Kidney tubule cell (primary cell): Measurements from ENCODE around the gene FIGNL1.
"Not testable (repeated sequence)": the region's sequence is repeated elsewhere in the genome, so short reads cannot be mapped to it uniquely, and the experiment has no call there.

Experiments
- DNase-seq: peaks from one replicate; pipeline ENCODE4 v3.0.0-alpha.2; 2018; ENCODE audit warnings: low spot score

FIGNL1 gene

DNA sequence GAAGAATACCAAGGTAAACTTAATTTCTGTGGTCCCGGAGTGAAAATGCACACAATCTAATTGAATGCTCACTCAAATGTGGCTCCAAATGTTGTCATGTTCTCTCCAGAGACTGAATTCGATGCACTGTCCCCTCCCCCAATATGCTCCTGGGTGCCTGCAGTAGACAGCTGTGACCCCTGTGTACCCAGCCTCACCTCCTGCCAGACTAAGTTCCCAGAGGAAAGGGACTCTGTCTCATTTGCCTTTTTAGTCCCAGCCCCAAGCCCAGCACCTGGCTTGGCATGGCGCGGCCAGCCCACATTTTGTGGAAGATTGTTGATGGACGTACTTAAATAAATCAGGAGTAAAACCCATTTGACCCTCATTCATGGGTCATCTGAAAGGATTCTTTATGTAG lies 21.8 kb upstream of the FIGNL1 start:
- DNase-seq = no peak

DNA sequence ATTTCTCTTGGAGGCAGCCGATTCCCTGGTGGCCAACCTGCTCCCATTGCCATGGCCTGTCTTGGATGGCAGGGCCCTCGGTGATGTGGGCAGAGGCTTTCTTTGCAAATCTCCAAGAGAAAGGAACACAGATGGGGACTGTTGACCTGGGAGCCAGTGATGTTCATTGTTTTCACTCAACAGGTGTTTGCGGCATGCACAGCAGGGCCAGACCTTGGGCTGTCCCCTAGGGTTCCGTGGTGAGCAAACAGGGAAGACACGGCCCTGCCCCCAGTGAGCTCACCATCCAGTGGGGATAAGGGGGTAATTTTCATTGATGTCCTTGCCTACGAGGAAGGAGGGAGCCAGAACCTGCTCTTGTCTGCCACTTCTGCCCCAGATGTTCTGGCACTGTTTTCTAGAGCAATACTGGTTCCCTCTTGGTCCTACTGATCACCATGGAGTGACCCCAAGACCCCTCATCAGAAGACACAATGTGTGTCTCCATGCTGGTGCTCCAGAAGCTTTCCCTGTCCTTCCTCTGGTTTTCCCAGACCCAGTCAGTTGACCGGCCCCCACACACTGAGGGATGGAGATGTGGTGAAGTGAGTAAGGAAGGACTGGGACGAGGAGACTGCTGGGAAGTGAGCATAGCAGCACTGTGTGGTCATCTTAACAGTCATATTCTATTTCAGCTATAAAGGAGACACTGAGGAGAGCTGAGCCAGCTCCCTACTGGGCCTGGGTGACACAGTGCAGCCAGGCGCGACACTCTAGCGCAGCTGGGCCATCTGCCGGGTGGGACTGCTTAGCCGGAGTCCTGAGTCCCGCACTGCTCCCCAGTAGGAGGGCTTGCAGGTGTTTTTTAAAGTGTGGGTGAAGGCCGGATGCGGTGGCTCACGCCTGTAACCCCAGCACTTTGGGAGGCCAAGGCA lies 20.4 kb upstream of the FIGNL1 start:
- peak; percentile 29 for DNase-seq

DNA sequence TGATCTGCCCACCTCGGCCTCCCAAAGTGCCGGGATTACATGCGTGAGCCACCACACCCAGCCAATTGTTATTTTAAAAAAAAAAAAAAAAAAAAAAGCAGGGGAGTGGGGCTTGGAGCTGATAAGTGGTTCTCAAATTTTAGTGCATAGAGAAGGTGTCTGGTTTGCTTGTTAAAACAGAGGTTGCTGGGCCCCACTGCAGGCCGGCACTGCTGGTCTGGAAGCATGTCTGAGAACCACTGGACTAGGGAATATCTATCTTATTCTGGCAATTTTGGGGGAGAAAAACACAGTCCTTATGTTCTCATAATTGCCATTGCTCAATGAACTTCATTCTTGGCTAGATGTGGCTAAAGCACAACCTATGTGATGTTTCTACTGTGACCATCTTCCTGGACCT lies 19.0 kb upstream of the FIGNL1 start:
- DNase-seq = no peak

DNA sequence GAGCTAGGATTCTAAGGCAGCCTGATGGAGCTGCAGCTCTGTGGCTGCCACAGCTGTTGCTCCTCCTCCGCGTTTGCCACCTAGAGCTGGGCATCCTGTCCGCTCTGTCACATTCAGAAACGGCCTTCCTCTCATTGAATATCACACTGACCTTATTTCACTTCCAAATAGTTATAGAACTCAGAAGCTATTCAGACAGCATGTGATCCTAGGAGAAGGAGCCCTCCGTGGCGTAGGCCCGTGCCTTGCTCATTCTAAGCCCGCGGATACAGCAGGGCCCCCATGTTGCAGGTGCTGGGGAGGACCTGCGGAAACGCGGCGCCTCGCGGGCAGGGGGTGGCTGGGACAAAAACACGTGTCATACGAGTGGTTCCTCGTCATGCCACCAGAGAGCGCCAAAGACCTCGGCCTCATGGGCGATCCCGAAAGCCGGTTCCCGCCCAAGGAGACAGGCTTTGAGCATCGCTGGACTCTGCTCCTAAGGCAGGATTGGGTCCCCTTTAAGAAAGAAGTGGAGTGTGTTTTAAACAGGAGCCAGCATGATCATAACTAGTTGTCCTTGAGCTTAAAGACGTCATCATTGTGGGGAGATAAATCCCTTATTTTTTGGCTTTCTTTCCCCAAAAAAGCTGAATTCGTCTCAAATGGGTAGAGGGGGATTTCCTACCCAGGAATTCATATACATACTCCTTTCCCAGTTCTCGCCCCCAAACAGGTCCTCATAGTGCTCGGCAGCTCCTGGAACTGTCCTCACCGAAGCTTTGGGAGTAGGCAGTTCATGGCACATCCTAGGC lies 17.9 kb upstream of the FIGNL1 start:
- peak; percentile 70 for DNase-seq

DNA sequence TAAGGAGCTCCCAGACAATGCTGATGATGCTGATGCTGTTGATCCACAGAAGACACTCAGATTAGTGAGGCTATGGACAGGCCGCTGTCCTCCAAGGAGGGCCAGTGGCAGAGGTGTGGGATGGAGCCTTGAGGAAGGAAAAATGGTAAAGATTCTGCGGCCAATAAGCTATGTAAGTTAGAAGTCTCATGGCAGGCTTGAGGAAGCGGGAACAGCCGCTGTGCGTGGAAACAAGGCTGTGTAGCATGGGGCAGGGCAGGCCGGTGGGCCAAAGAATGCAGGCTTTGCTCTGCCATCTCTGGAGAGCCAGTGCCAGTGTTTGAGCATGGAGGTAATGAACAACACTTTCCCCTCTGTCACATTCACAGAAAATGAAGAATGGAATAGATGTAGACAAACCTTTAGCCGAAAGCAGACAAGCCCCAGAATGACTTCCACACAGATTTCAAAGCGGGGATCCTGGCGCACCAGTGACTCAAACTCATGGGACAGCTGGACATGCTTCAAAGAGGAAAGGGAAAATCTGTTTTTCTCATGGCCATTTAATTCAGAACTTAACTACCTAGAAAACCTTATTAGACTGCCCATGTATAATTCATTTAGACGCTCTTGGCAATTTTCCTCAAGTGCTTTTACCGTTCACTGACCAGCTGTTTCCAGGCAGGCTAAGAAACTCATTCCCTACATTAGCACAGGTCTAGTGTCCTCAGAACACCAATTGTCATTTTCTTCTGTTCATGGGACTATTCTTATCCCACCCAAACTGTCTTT lies 16.9 kb upstream of the FIGNL1 start:
- no peak for DNase-seq

DNA sequence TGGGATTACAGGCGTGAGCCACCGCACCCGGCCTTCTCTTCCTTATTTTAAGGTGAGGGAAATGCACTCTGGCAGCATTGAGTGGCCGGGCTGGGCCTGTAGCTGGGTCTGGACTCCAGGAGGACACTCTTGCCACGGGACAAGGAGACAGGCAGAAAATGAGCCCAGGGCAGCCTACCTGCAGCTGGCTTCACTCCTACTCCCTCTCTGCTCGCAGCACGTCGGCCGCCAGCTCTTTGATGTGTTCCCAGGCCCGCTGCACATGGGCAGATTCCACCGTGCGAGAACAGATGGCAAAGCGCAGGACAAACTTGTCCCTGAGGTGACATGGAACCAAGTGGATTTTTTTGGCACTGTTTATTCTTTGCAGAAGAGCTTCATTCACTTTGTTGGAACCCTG lies 12.9 kb upstream of the FIGNL1 start:
- DNase-seq = no peak

DNA sequence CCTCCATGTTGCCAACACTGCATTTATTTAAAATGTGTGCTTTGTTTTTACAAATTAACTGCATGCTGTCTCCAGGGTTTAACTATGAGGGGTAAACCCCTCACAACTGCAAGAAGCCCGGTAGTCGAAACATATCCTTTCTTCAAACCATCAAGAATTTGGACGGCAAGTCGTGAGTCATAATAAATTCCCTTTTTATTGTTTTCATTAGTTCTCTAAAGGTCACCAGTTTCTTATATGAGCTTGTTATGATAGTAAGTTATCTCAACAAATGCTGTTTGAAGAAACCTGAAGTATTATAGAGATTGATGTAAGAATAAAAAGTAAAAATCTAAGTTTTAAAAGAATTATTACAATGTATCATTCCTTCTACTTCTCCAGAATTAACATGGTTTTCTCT lies 12.2 kb upstream of the FIGNL1 start:
- no peak for DNase-seq

DNA sequence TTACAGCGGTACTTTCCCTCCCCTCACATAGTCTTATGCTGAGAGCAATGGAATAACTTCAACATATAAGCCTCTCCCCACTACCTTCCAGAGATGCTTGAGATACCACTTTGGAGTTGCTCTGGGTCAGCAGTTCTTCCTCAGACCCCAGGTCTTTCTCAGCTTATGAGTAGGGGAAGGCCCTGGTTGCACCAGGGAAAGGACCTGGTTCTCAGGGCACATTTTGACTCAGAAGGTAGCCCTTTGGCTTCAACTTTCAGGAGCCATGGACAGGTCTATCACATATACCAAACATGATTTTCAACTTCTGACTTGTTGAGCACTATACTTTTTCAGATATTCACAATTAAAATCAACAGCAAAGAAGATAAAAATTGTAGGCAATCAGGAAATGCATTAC lies 11.5 kb upstream of the FIGNL1 start:
- DNase-seq = no peak

DNA sequence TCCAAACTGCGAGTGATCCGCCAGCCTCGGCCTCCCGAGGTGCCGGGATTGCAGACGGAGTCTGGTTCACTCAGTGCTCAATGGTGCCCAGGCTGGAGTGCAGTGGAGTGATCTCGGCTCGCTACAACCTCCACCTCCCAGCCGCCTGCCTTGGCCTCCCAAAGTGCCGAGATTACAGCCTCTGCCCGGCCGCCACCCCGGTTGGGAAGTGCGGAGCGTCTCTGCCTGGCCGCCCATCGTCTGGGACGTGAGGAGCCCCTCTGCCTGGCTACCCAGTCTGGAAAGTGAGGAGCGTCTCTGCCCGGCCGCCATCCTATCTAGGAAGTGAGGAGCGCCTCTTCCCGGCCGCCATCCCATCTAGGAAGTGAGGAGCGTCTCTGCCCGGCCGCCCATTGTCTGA lies 9.0 kb upstream of the FIGNL1 start:
- DNase-seq = not testable (repeated sequence)

DNA sequence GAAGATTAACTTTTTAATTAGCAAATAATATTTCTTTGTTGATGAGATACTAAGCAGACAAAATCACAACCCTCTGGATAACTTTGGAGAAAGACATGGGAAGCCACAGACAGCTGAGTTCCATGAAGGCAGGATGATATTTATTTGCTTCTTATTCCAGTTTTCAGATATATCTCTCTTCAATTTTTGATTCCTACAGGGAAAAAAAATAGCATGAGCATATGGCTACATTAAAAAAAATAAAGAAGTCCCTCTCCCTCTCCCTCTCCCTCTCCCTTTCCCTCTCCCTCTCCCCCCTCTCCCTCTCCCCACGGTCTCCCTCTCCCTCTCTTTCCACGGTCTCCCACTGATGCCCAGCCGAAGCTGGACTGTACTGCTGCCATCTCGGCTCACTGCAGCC lies 8.5 kb upstream of the FIGNL1 start:
- DNase-seq = not testable (repeated sequence)

DNA sequence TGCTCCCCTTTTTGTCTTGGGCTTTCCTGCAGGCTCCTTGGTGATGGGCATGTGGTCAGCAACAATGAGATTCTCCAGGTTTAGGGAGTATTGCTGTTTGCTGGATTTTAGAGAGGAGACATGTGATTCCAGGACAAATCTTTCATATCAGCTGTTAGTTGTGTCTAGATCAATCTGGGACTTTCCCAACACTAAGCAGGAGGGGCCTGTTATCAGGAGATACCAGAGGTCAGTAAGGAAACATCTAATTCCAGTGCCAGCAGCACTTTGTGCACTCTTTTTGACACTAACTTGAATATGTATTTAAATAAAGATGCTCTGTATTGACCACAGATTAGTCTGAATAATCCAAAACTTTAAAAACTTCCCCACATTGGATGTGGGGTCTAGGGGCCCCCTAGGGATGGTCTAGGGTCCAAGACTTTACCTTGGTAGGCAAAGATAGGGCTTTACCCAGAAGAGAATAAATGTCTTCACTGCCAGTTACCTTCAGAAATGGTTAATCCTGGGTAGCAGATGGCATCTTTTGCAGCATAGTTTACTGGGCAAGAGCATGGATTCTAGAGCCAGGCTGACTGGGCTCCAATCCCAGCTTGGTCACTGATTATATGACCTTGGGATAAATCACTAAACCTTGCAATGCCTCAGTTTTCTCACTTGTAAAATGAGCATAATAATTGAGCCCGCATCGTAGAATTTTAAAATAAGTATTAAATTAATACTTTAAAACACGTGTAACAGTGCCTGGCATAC lies 6.4 kb upstream of the FIGNL1 start:
- DNase-seq = no peak

DNA sequence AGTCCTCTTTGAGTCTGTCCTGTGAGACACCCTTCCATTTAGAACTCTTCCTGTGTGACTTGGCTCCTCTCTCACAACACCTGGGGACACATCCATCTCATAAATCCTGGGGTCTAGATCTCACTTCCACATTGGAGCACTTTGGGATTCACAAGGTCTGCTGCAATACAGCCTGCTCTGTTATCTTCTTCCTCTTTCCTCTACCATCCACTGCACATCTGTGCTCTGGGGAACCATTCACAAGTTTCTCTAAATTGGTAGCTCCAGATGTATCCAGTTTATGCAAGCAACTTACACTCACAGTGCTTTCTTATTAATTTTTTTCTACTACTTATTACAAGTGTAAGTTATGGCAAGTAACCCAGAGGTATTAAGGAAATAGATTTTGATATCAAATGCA lies 5.5 kb upstream of the FIGNL1 start:
- no peak for DNase-seq

DNA sequence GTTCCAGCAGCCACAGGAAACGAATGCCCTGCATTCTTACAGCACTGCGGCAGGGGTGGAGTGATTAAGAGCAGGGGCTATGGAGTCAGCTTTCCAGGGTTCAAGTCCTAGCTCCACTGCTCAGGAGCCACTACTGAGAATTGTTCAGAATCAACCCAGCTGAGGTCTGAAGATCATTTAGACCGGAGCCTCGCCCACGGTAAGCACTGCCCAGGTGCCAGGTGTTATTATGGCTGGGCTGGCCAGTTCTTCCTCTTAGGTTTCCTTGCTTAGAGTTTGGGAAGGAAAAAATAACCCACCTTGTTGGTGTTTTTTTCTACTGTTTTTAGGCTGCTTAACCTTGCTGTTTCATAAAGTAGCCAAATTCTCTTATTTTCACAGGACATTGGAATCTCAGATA lies 4.8 kb upstream of the FIGNL1 start:
- no peak for DNase-seq

DNA sequence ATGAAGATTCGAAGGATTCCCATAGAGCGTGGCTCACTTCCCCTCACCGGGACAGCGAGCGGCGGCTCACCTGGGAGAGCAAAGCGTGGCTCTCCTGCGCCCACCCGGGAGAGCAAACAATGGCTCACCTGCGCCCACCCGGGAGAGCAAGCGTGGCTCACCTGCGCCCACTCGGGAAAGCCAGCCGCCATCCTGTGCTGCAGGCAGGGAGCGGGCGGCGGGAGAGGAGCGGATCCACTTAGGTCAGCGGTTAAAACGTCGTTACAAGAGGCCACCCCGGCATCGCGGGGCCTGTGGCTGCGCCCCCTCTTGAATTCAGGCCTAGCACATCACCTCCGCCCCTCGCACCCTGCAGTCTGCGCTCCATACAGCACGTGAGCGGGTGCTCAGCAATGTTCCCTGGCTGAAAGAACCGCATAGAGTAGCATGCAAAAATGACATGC lies 461 bp upstream of the FIGNL1 start:
- no peak for DNase-seq

DNA sequence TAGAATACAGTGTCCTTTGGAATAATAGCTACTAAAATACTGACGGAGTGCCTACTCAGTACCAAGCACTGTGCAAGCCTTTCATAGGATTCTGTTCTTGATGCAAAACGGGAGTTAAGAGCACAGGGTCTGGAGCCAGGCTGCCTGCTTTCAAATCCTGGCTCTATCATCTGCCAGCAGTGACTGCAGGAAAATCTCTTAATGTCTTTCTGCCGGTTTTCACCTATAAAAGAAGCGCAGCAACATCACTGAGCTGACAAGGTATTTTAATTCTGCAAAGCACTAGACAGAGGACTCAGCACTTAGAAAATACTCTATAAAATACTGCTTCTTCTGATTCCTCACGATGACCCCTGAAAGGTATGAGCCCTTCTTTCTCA lies 659 bp downstream of the FIGNL1 start:
- no peak for DNase-seq

DNA sequence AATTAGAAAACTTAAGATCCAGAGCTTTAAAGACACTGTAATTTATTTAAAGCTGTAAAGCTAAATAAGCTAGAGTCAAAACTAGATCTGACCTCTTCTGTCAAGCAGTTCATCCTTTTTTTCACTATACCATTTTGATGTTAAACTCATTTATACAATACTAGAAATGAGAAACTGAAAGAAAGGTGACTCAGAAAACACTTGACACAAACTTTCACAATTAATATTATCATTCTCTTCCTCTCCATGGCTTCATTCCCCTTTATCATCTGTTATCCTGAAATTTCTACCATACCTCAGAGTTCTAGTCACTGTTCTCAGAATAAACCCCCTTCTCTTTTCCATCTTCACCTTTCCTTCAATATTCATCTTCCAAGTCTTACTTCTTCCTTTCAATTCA lies 1.3 kb downstream of the FIGNL1 start:
- no peak for DNase-seq

DNA sequence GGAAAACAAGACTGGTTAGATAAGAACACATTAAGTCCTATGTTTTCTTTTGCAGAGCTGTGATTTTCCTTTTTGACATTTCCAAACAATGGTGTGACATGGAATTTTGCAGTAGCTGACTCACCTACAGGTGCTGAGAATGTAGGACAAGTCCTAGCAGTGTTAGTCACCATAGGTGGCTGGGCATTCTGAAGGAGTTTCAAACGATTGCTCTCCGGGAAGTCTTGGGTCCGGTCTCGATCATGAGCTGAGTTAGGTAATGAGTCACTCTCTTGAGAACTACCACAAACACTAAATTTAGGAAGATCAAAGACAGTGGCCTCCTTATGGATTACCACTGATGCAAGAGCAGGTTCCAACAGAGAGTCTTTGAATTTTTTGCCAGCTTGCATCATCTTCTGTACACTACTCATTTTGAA lies 3.6 kb downstream of the FIGNL1 start:
- DNase-seq = peak; percentile 99

DNA sequence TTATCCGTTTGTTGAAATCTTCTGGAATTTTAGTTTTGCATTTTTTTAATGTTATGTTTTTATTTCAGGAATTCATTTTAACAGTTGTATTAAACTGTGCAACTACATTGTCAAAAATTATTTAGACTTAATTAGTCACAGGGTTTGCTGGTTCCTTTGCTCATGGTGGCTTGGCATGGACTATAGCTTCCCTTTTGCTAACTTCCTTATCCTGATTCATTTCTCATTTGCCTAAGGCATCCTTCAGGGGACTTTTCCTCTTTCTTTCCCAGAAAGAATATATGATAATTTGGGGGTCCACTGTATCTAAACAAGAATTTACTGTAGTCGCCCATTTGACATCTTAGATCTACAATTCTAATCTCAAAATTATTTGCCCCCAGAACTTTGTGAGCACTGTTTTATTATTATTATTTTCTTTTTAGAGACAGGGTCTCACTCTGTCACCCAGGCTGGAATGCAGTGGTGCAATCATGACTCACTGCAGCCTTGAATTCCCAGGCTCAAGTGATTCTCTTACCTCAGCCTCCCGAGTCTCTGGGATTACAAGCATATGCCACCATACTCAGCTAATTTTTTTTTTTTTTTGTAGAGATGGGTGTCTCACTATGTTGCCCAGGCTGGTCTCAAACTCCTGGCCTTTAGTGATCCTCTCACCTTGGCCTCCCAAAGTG lies 13.9 kb downstream of the FIGNL1 start:
- DNase-seq = peak; percentile 87

DNA sequence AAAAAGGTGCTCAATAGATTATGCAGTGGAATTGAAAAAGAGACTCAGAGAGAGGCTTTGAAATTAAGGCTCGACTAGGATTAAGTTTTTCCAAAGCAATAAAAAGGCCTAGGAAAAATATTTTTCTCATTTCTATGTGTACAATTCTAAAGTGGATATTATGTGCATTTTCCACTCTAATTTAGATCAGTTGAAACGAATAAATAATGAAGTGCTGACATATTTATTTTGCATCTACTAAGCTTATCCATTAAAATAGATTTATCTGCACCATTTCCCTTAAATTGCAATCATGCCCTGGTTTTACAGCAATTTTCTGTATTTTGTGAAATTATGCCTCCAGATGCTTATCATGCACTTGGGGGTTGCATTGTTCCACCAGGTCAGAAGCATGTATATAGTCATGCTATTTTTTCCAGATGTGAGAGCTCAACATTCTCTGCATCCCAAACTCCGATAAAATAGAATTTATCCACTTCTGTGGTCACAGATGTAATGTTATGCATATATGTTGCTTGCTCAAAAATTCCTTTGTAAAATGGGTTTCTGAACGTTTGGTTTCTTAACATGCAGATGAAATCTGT lies 18.3 kb downstream of the FIGNL1 start:
- no peak for DNase-seq

DNA sequence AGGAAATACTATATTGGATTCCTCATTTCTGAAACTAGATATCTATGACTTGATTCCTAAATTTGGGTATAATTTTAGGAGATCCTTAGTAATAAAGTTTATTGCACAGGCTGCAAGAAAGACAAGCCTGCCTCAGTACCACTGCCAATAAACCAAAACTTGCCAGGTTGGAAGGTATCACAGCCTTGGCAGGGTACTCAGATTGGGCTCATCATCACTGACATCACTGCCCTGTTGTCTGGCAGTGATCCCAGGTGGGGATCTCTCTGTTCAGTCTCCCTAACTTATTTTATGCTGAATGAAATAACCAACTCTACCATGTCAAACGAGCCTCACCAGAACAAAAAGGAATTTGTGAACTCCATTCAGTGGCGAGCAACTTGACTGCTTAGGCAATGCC lies 18.8 kb downstream of the FIGNL1 start:
- DNase-seq = no peak

DNA sequence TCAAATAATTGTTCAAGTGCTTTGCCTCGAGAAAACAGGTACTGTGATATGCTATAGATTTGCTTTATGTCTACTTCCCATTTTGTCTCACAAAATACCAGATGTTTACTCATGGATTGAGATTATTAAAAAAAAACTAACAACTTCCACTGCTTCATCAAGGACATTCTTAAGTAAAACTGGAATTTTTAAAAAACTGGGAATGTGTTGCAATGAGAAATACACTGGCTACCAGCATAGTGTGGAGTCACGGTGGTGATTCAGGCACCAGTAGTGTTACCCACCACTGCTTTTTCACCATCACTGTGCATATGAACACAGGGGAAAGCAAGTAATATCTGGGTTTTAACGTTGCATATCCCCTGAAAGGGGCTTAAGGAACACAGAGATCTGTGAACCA lies 21.2 kb downstream of the FIGNL1 start:
- no peak for DNase-seq
